ENCODE data around the gene ZNF670.

The ZNF670 gene

GRCh38 chr1:247115545-247115944 lies 36.9 kb upstream of the ZNF670 start:
- no peak for DNase-seq (ENCODE audit: low read depth)
- no peak overlapping the region for H3K4me3 ChIP-seq (ENCODE audit: low read depth, low read length)
- TF ChIP-seq, protein P1, sequence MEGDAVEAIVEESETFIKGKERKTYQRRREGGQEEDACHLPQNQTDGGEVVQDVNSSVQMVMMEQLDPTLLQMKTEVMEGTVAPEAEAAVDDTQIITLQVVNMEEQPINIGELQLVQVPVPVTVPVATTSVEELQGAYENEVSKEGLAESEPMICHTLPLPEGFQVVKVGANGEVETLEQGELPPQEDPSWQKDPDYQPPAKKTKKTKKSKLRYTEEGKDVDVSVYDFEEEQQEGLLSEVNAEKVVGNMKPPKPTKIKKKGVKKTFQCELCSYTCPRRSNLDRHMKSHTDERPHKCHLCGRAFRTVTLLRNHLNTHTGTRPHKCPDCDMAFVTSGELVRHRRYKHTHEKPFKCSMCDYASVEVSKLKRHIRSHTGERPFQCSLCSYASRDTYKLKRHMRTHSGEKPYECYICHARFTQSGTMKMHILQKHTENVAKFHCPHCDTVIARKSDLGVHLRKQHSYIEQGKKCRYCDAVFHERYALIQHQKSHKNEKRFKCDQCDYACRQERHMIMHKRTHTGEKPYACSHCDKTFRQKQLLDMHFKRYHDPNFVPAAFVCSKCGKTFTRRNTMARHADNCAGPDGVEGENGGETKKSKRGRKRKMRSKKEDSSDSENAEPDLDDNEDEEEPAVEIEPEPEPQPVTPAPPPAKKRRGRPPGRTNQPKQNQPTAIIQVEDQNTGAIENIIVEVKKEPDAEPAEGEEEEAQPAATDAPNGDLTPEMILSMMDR (IDR thresholded peaks at IDR 0.05; ENCODE audit: insufficient read depth, low read depth, low read length, missing control alignments): no peak

GRCh38 chr1:247115141-247115510 lies 36.5 kb upstream of the ZNF670 start:
- no peak overlapping the region for H3K4me3 ChIP-seq (ENCODE audit: low read depth, low read length)
- TF ChIP-seq, protein P1 (IDR thresholded peaks at IDR 0.05; ENCODE audit: insufficient read depth, low read depth, low read length, missing control alignments): no peak
- DNase-seq (ENCODE audit: low read depth): no peak

GRCh38 chr1:247114351-247115140 lies 35.9 kb upstream of the ZNF670 start:
- DNase-seq (ENCODE audit: low read depth): no peak
- H3K4me3 ChIP-seq (ENCODE audit: low read depth, low read length): no peak overlapping the region
- TF ChIP-seq, protein P1 (IDR thresholded peaks at IDR 0.05; ENCODE audit: insufficient read depth, low read depth, low read length, missing control alignments): no peak

GRCh38 chr1:247113733-247114271 lies 35.2 kb upstream of the ZNF670 start:
- TF ChIP-seq, protein P1 (IDR thresholded peaks at IDR 0.05; ENCODE audit: insufficient read depth, low read depth, low read length, missing control alignments): no peak
- no peak overlapping the region for H3K4me3 ChIP-seq (ENCODE audit: low read depth, low read length)
- DNase-seq (ENCODE audit: low read depth): no peak

DNA sequence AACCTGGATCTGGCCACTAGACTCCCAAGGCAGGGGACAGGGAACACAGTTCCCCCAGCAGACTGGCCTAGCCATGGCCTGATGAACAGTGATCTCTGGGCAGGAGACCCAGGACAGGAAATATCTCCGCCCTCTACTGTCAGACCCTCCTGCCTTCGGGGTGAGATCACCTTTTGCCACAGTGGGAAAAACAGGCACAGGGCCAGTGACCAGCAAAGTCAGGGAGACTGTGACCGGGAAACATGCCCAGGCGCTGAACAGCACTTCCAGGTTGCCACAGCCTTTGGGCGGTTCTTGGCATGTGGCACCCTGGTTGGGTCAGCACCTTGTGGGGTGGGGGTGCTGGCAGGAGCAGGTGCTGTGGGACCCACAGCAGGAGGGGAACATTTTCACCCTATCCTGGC lies 34.5 kb upstream of the ZNF670 start:
- TF ChIP-seq, protein P1 (IDR thresholded peaks at IDR 0.05; ENCODE audit: insufficient read depth, low read depth, low read length, missing control alignments): no peak
- DNase-seq (ENCODE audit: low read depth): no peak

DNA sequence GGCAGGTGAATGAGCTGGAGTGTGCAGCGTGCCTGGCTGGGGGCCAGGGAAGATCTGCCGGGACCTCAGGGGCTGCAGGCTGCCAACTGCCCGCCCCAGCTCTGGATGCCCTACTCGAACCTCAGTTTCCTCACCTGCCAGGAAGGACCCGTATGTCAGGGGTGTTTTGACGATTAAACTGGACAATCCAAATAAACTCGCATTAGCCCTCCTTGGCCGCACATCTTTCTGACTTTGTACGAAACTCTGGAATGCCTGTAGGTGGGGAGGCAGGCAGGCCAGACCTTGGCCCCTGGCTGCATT lies 33.8 kb upstream of the ZNF670 start:
- no peak overlapping the region for H3K4me3 ChIP-seq (ENCODE audit: low read depth, low read length)
- TF ChIP-seq, protein P1 (IDR thresholded peaks at IDR 0.05; ENCODE audit: insufficient read depth, low read depth, low read length, missing control alignments): no peak
- DNase-seq (ENCODE audit: low read depth): no peak

More for the DNA sequence above, 34.5 kb upstream of the ZNF670 start:
- H3K4me3 ChIP-seq (ENCODE audit: low read depth, low read length): no peak overlapping the region

Data from GM12865 (cell line).